ENCODE data around the gene NOD2. TPM values are rescaled to one million over a fixed set of nuclear protein-coding genes. Genes with fewer than 3 reads are reported as not detected.

The NOD2 gene
- total RNA-seq, 1 donor from 2014 or later = 2.9 TPM

DNA sequence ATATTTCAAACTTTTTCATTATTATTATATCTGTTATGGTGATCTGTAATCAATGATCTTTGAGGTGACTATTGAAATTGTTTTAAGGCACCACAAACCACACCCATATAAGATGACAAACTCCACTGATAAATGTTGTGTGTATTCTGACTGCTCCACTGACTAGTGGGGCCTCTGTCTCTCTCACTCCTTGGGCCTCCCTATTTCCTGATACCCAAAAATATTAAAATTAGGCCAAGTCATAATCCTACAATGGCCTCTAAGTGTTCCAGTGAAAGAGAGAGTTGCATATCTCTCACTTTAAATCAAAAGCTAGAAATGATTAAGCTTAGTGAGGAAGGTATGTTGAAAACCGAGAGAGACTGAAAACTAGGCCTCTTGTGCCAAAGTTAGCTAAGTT lies 71.9 kb downstream of the NOD2 start:
- DNase-seq = no peak
- H3K27me3 Mint-ChIP-seq = no peaks in the 10 kb centered on the region
- intact Hi-C loops (cut with micrococcal nuclease) = no loop called here
- TF ChIP-seq, protein P1, sequence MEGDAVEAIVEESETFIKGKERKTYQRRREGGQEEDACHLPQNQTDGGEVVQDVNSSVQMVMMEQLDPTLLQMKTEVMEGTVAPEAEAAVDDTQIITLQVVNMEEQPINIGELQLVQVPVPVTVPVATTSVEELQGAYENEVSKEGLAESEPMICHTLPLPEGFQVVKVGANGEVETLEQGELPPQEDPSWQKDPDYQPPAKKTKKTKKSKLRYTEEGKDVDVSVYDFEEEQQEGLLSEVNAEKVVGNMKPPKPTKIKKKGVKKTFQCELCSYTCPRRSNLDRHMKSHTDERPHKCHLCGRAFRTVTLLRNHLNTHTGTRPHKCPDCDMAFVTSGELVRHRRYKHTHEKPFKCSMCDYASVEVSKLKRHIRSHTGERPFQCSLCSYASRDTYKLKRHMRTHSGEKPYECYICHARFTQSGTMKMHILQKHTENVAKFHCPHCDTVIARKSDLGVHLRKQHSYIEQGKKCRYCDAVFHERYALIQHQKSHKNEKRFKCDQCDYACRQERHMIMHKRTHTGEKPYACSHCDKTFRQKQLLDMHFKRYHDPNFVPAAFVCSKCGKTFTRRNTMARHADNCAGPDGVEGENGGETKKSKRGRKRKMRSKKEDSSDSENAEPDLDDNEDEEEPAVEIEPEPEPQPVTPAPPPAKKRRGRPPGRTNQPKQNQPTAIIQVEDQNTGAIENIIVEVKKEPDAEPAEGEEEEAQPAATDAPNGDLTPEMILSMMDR (IDR thresholded peaks at IDR 0.05) = no peak
- peaks cover 20% of the 10 kb centered on the region for H3K9me3 Mint-ChIP-seq
- ATAC-seq (ENCODE audit: low read depth) = no peak
- peaks cover 81% of the 10 kb centered on the region for H3K36me3 Mint-ChIP-seq (ENCODE audit: low read depth)
- H3K27ac Mint-ChIP-seq = no peak overlapping the region
- CTCF ChIA-PET = interaction anchor here (1.0 kb wide), 1 partner anchor 41 kb away, joined by 3 read pairs; no protein-coding TSS in a partner anchor
- no peak overlapping the region for H3K4me3 Mint-ChIP-seq
- POLR2A ChIA-PET = no interaction called here
- peaks cover 36% of the 10 kb centered on the region for H3K4me1 Mint-ChIP-seq

DNA sequence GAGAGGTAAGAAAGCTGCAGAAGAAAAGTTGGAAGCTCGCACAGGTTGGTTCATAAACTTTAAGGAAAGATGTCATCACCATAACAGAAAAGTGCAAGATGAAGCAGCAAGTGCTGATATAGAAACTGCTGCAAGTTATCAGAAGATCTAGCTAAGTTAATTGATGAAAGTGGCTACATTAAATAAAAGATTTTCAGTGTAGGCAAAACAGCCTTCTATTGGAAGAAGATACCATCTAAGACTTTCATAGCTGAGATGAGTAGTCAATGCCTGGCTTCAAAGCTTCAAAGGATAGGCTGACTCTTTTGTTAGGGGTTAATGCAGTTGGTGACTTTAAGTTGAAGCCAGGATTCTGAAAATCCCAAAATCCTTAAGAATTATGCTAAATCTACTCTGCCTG lies 72.5 kb downstream of the NOD2 start:
- ATAC-seq (ENCODE audit: low read depth) (no peak), DNase-seq (no peak)
- ChIA-PET POLR2A (no interaction called here), CTCF (interaction anchor here (1.0 kb wide), 1 partner anchor 40 kb away, joined by 3 read pairs; no protein-coding TSS in a partner anchor)
- Mint-ChIP-seq H3K4me1 (peaks cover 31% of the 10 kb centered on the region), H3K9me3 (peaks cover 20% of the 10 kb centered on the region), H3K36me3 (ENCODE audit: low read depth) (peaks cover 84% of the 10 kb centered on the region), H3K27me3 (no peaks in the 10 kb centered on the region), H3K4me3 (no peak overlapping the region), H3K27ac (no peak overlapping the region)
- intact Hi-C loops (cut with micrococcal nuclease) = no loop called here
- TF ChIP-seq, protein P1 (IDR thresholded peaks at IDR 0.05) = no peak

DNA sequence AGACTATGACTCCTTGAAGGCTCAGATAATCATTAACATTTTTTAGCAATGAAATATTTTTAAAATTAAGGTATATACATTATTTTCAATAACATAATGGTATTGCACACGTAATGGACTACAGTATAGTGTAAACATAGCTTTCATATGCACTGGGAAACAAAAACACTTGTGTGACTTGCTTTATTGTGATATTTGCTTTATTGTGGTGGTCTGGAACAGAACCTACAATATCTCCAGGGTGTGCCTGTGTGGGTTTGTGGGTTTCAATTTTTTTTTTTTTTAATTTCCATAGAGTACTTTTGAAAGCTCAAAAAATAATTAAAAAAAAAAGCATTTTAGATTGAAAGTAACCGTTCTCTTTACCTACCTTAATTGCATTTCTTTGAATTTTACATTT lies 73.8 kb downstream of the NOD2 start:
- intact Hi-C loops (cut with micrococcal nuclease) = no loop called here

DNA sequence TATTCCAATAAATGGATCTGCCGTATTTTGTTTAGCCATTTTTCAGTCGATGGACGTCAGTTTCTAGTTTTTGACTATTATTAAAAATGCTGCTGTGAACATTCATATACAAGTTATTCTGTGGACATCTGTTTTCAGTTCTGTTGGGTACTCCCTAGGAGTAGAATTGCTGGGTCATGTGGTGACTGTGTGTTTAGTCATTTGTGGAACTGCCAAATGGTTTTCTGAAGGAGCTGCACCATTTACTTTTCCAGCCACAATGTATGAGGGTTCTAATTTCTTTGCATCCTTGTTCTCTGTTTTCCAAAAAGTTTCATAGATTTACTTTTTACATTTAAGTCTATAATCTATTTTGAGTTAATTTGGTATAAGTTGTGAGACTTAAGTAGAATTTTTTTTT lies 78.0 kb downstream of the NOD2 start:
- TF ChIP-seq, protein P1 (IDR thresholded peaks at IDR 0.05) = no peak
- DNase-seq = no peak
- H3K27me3 Mint-ChIP-seq = no peaks in the 10 kb centered on the region
- H3K27ac Mint-ChIP-seq = no peak overlapping the region
- POLR2A ChIA-PET = interaction anchor here (0.8 kb wide), 1 partner anchor 32 kb away, joined by 4 read pairs; no protein-coding TSS in a partner anchor
- peaks cover 14% of the 10 kb centered on the region for H3K9me3 Mint-ChIP-seq
- intact Hi-C loops (cut with micrococcal nuclease) = no loop called here
- H3K4me3 Mint-ChIP-seq = no peak overlapping the region
- peaks cover 83% of the 10 kb centered on the region for H3K36me3 Mint-ChIP-seq (ENCODE audit: low read depth)
- ATAC-seq (ENCODE audit: low read depth) = no peak
- peaks cover 10% of the 10 kb centered on the region for H3K4me1 Mint-ChIP-seq
- CTCF ChIA-PET = interaction anchor here (1.3 kb wide), 1 partner anchor 35 kb away, joined by 4 read pairs; no protein-coding TSS in a partner anchor

More for the DNA sequence above, 73.8 kb downstream of the NOD2 start:
- TF ChIP-seq, protein P1 (IDR thresholded peaks at IDR 0.05) = no peak
- Mint-ChIP-seq H3K9me3 (peaks cover 20% of the 10 kb centered on the region), H3K4me1 (peaks cover 26% of the 10 kb centered on the region), H3K27me3 (no peaks in the 10 kb centered on the region), H3K36me3 (ENCODE audit: low read depth) (peaks cover 89% of the 10 kb centered on the region), H3K4me3 (no peak overlapping the region), H3K27ac (no peak overlapping the region)
- CTCF ChIA-PET = no interaction called here
- ATAC-seq (ENCODE audit: low read depth) = no peak
- POLR2A ChIA-PET = interaction anchor here (0.6 kb wide), 1 partner anchor 22 kb away, joined by 3 read pairs; no protein-coding TSS in a partner anchor
- no peak for DNase-seq

DNA sequence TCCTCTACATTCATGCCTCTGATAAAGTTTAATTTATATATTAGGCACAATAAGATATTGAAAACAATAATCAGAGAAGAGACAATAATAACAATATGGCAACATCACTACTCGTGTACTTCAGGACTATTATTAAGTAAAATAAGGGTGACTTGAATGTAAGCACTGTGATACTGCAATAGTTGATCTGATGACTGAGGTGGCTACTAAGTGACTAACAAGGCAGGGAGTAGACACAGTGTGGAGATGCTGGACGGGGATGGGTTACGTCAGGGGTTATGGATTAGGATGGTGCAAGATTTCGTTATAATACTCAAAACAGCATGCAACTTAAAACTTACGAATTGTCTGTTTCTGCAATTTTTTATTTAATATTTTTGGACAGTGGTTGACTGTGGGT lies 81.0 kb downstream of the NOD2 start:
- Mint-ChIP-seq H3K36me3 (ENCODE audit: low read depth) (peaks cover 82% of the 10 kb centered on the region), H3K27ac (no peak overlapping the region), H3K4me3 (no peak overlapping the region), H3K9me3 (peaks cover 5% of the 10 kb centered on the region), H3K27me3 (no peaks in the 10 kb centered on the region), H3K4me1 (peaks cover 5% of the 10 kb centered on the region)
- TF ChIP-seq, protein P1 (IDR thresholded peaks at IDR 0.05) = no peak
- no peak for ATAC-seq (ENCODE audit: low read depth)
- ChIA-PET CTCF (no interaction called here), POLR2A (no interaction called here)
- intact Hi-C loops (cut with micrococcal nuclease) = no loop called here
- DNase-seq = no peak
